Keratinocyte (primary cell): ENCODE data around the gene MYPOP. TPM values are rescaled to one million over a fixed set of nuclear protein-coding genes. Genes with fewer than 3 reads are reported as not detected.

Experiments
- DNase-seq: peaks from one replicate; pipeline ENCODE4 v3.0.0-alpha.2; 2011; ENCODE audit warnings: low read depth, missing footprints, low spot score
- FAIRE-seq: peaks from 2 replicates; lab custom pipeline; 2011; peaks lifted over from hg19 to GRCh38; lab: Jason Lieb, UNC
- H2AFZ ChIP-seq: 2 replicates; pipeline ENCODE4 v1.6.0; 2012; ENCODE audit warnings: low read length, control low read depth, inconsistent platforms; ENCODE audit not compliant: control insufficient read depth
- H3K27ac ChIP-seq: 2 replicates; pipeline ENCODE4 v1.5.1; 2011; ENCODE audit warnings: low read length; ENCODE audit not compliant: control insufficient read depth, insufficient read depth
- H3K27me3 ChIP-seq: 3 replicates; pipeline ENCODE4 v1.6.0; 2011; ENCODE audit warnings: low read length; ENCODE audit not compliant: control insufficient read depth, insufficient read depth; ENCODE audit errors: extremely low read depth
- H3K36me3 ChIP-seq, 2 experiments: 2 replicates in 1 of 2; 3 replicates in 1 of 2; pipeline ENCODE4 v1.5.1; 2011; ENCODE audit warnings: low read length in 2 of 2, mild to moderate bottlenecking in 1 of 2; ENCODE audit not compliant: control insufficient read depth in 2 of 2, insufficient read depth in 2 of 2; ENCODE audit errors: extremely low read depth in 1 of 2
- H3K4me1 ChIP-seq: 3 replicates; pipeline ENCODE4 v1.5.1; 2011; ENCODE audit warnings: low read length; ENCODE audit not compliant: control insufficient read depth, insufficient read depth; ENCODE audit errors: extremely low read depth
- H3K4me2 ChIP-seq: 3 replicates; pipeline ENCODE4 v1.6.0; 2011; ENCODE audit warnings: low read depth, low read length; ENCODE audit not compliant: control insufficient read depth, insufficient read depth; ENCODE audit errors: extremely low read depth
- H3K4me3 ChIP-seq, 3 experiments: fragments of 200-600 bp in 1 of 3; sonication (generic) in 1 of 3; 2 replicates in 2 of 3; 3 replicates in 1 of 3; pipeline ENCODE4 v1.5.1; 2011 to 2016; ENCODE audit warnings: low read length in 3 of 3, mild to moderate bottlenecking in 3 of 3, control low read depth in 2 of 3, inconsistent platforms in 1 of 3, low read depth in 1 of 3, mixed read lengths in 1 of 3, mixed run types in 1 of 3, moderate library complexity in 1 of 3; ENCODE audit not compliant: control insufficient read depth in 2 of 3, insufficient read depth in 2 of 3; ENCODE audit errors: extremely low read depth in 1 of 3
- H3K79me2 ChIP-seq: 2 replicates; pipeline ENCODE4 v1.6.0; 2012; ENCODE audit warnings: low read length; ENCODE audit not compliant: control insufficient read depth, insufficient read depth
- H3K9ac ChIP-seq: 3 replicates; pipeline ENCODE4 v1.6.0; 2011; ENCODE audit warnings: low read length; ENCODE audit not compliant: control insufficient read depth, insufficient read depth; ENCODE audit errors: extremely low read depth
- H3K9me1 ChIP-seq: 3 replicates; pipeline ENCODE4 v1.6.0; 2011; ENCODE audit warnings: low read length; ENCODE audit not compliant: control insufficient read depth, insufficient read depth; ENCODE audit errors: extremely low read depth
- H3K9me3 ChIP-seq: 2 replicates; pipeline ENCODE4 v1.5.1; 2012; ENCODE audit warnings: low read depth, low read length; ENCODE audit not compliant: control insufficient read depth
- H4K20me1 ChIP-seq: 3 replicates; pipeline ENCODE4 v1.6.0; 2011; ENCODE audit warnings: low read length; ENCODE audit not compliant: control insufficient read depth, insufficient read depth; ENCODE audit errors: extremely low read depth
- CTCF ChIP-seq, 3 experiments: IDR thresholded peaks in 1 of 3; conservative IDR thresholded peaks in 1 of 3; optimal IDR thresholded peaks in 1 of 3; 2 replicates in 2 of 3; 3 replicates in 1 of 3; pipeline versions ENCODE3 to v1.5.1; 2011; ENCODE audit warnings: low read length in 3 of 3, mild to moderate bottlenecking in 3 of 3, moderate library complexity in 2 of 3, control low read depth in 1 of 3, inconsistent platforms in 1 of 3; ENCODE audit not compliant: insufficient read depth in 2 of 3; ENCODE audit errors: extremely low read depth in 1 of 3
- EZH2 ChIP-seq: IDR thresholded peaks from one replicate; pipeline ENCODE4 v1.6.1; 2012; ENCODE audit warnings: inconsistent platforms, mild to moderate bottlenecking, low read length, moderate library complexity
- dilution Hi-C: fragments of 300-500 bp; cut with MboI; formaldehyde crosslinking; loops from one replicate; pipeline ENCODE4 v1.7.0; 2020; ENCODE audit warnings: low sequenced_read_pairs; ENCODE audit not compliant: extremely low pct_ligation_motif_present
- polyA plus RNA-seq, 5 experiments: library from polyadenylated mRNA; depleted of rRNA in 3 of 5; stranded (reverse) in 3 of 5; stranded (forward) in 1 of 5; unstranded in 1 of 5; fragments of >200 nt; gene quantifications; 1 replicate in 1 of 5; 2 replicates in 3 of 5; 3 replicates in 1 of 5; pipeline versions ENCODE4 v1.2.1 to v1.2.3, GENCODE V29; 2011 to 2012; ENCODE audit warnings: missing spikeins in 2 of 5, low read depth in 1 of 5, low replicate concordance in 1 of 5

MYPOP gene
- polyA plus RNA-seq, 1 donor (not counting 4 experiments of a cell fraction or from before 2014, with no cell fraction given), result 1.3 TPM

- TF ChIP-seq CTCF (optimal IDR thresholded peaks at IDR 0.05 in 1 of 3, IDR thresholded peaks at IDR 0.05 in 1 of 3, conservative IDR thresholded peaks at IDR 0.05 in 1 of 3; ENCODE audit: extremely low read depth in 1 of 3, insufficient read depth in 2 of 3, low read length in 3 of 3), result peak in 1 of 3 experiments; percentile 49
- TF ChIP-seq EZH2, result no peak
- Histone ChIP-seq H3K27ac (no peak overlapping the region), H4K20me1 (no peaks in the 10 kb centered on the region), H3K79me2 (no peaks in the 10 kb centered on the region), H3K36me3 (no peaks in the 10 kb centered on the region), H3K9ac (no peak overlapping the region), H3K4me2 (no peak overlapping the region), H2AFZ (no peak overlapping the region), H3K9me1 (no peaks in the 10 kb centered on the region), H3K4me3 (no peak overlapping the region), H3K27me3 (peaks cover 5% of the 10 kb centered on the region), H3K4me1 (peaks cover 5% of the 10 kb centered on the region), H3K9me3 (no peaks in the 10 kb centered on the region)
- dilution Hi-C loops, result no loop called here
- DNase-seq, result no peak
- FAIRE-seq, result no peak
Observed at GRCh38 chr19:45931055-45931454, 28.6 kb upstream of the MYPOP start.

- no peaks in the 10 kb centered on the region for H3K27me3 ChIP-seq
Observed at GRCh38 chr19:45929247-45929646, 26.8 kb upstream of the MYPOP start.

More at GRCh38 chr19:45929247-45929646, 26.8 kb upstream of the MYPOP start:
- no peaks in the 10 kb centered on the region for H4K20me1 ChIP-seq
- no peaks in the 10 kb centered on the region for H3K9me3 ChIP-seq
- no peaks in the 10 kb centered on the region for H3K9me1 ChIP-seq
- no peaks in the 10 kb centered on the region for H3K79me2 ChIP-seq
- H2AFZ ChIP-seq, result no peak overlapping the region
- H3K36me3 ChIP-seq, result no peaks in the 10 kb centered on the region
- FAIRE-seq (no peak), DNase-seq (no peak)
- peaks cover 5% of the 10 kb centered on the region for H3K4me1 ChIP-seq
- H3K4me2 ChIP-seq, result no peak overlapping the region
- TF ChIP-seq EZH2 (no peak), CTCF (optimal IDR thresholded peaks at IDR 0.05 in 1 of 3, IDR thresholded peaks at IDR 0.05 in 1 of 3, conservative IDR thresholded peaks at IDR 0.05 in 1 of 3; ENCODE audit: extremely low read depth in 1 of 3, insufficient read depth in 2 of 3, low read length in 3 of 3) (no peak)
- H3K9ac ChIP-seq, result no peak overlapping the region
- no peak overlapping the region for H3K4me3 ChIP-seq
- no peak overlapping the region for H3K27ac ChIP-seq
- dilution Hi-C loops, result no loop called here
